ENCODE measurements around the gene CNN2.

The CNN2 gene

GRCh38 chr19:1081301-1082164, 55.1 kb downstream of the CNN2 start:
- DNase-seq (ENCODE audit: low spot score) = no peak

GRCh38 chr19:1082165-1082927, 55.9 kb downstream of the CNN2 start:
- DNase-seq (ENCODE audit: low spot score) = no peak

DNA sequence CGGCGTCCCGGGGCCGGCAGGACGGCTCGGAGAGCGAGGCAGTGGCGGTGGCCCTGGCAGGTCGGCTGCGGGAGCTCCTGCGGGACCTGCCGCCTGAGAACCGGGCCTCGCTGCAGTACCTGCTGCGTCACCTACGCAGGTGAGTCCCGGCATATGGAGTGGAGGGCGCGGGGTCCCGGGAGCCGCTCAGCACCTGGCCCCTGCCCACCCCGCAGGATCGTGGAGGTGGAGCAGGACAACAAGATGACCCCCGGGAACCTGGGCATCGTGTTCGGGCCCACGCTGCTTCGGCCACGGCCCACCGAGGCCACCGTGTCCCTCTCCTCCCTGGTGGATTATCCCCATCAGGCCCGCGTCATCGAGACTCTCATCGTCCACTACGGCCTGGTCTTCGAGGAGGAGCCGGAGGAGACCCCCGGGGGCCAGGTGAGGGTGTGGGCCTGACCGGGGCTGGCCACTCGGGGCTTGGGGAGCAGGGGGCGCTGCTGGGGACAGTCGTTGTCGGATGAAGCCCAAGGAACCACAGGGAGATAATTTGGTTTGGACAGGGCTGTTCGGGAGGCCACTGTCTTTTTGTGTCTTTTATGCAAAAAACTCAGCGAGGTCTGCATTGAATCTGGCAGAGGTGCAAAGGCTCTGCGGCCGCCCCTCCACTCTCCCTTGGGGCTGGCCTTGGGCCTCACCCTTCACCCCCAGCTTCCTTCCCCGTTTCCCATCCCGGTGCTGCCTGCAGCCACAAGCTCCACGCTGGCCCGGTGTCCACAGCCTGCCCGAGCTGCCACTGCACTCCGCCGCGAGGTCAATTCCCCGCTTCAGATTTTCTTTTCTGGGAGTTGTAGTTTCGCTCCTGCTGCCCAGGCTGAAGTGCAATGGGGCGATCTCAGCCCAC, 56.8 kb downstream of the CNN2 start:
- DNase-seq (ENCODE audit: low spot score) = no peak

DNA sequence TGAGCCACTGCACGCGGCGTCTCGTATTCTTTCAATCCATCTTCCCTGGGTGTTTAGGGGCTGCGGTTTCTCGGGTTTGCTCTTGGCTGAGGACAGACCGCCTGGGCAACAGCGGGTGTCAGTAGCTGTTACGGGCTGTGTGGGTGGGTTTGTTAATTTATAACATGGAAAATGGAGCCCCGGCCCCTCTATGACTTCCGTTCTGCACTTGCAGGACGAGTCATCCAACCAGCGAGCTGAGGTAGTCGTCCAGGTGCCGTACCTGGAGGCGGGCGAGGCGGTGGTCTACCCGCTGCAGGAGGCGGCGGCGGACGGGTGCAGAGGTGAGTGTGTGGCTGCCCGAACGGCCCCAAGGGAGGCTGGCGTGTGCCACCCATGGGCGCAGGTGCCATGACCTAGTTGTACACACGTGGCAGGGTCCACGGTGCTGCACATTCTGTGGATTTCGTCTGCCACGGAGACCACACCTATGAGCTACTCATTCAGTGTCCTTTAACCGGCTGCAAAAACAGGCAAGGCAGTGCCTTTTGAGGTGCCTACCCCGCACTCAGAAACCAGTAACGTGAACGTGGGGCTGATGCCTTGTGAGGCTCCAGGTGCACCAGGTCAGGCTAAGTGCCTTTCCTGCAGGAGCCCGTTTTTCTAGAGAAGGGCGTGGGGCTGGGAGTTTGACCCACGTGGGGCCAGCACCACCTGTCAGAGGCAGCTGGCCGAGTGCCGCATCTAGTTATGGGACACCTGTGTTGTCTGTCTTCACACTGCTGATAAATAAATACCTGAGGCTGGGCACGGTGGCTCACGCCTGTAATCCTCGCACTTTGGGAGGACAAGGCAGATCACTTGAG, 57.8 kb downstream of the CNN2 start:
- no peak for DNase-seq (ENCODE audit: low spot score)

DNA sequence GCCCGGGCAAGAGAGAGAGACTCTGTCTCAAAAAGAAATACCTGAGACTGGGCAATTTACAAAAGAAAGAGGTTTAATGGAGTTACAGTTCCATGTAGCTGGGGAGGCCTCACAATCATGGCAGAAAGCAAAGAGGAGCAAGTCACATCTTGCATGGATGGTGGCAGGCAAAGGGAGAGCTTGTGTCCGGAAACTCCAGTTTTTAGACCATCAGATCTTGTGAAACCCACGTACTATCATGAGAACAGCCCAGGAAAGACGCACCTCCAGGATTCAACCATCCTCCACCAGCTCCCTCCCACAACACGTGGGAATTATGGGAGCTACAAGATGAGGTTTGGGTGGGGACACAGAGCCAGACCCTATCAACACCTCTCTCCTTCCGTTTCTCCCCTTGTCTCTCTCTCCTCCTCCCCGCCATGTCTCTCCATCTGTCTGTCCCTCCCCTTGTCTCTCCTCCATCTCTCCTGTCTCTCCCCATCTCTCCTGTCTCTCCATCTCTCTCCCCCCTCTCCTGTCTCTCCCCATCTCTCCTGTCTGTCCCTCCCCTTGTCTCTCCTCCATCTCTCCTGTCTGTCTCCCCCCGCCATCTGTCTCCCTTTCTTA, 58.7 kb downstream of the CNN2 start:
- no peak for DNase-seq (ENCODE audit: low spot score)

GRCh38 chr19:1085676-1086442, 59.5 kb downstream of the CNN2 start:
- no peak for DNase-seq (ENCODE audit: low spot score)

DNA sequence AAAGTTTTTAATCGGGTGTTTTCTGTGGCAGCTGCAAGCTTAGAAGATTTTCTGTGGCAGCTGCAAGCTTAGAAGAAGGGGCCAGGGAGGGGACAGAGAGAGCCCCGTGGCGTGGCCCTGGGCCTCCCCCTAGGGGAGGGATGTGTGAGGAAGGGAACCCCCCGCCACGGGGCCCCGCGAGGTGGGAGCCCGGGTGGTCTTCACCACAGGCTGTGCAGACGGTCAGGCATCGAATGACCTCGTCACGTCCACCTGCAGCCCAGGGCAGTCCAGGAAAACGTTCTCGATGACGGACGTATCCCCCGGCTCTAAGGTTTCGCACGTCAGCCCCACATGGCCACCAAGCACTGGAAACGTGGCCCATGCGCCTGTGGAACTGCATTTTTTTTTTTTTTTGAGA, 60.2 kb downstream of the CNN2 start:
- DNase-seq (ENCODE audit: low spot score) = no peak

DNA sequence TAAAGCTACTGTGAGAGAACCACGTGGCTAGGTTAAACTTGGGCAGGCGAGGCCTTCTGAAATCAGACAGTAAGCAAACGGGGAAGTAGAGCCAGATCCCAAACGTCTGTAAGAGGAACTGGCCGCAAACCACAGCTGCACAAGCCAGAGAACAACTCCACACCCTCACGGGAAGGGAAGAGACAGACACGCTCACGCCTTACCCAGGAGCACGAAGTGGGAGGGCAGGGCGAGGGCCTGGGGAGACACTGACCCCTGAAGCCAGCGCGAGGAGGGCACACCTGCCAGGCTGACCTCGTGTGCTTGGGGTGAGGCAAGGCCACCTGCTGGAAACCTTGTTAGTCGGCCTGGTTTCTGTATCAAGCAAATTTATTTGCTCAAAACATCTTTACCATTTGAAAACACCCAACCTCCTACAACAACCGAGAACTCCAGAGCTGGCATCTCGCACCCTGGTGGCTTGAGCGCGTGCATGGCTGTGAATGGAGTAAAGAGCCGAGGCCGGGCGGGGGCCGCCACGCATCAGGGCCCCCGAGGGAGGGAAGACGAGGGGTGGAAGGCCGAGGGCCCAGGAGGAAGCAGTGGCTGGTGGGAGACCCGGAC, 61.5 kb downstream of the CNN2 start:
- DNase-seq (ENCODE audit: low spot score) = no peak

DNA sequence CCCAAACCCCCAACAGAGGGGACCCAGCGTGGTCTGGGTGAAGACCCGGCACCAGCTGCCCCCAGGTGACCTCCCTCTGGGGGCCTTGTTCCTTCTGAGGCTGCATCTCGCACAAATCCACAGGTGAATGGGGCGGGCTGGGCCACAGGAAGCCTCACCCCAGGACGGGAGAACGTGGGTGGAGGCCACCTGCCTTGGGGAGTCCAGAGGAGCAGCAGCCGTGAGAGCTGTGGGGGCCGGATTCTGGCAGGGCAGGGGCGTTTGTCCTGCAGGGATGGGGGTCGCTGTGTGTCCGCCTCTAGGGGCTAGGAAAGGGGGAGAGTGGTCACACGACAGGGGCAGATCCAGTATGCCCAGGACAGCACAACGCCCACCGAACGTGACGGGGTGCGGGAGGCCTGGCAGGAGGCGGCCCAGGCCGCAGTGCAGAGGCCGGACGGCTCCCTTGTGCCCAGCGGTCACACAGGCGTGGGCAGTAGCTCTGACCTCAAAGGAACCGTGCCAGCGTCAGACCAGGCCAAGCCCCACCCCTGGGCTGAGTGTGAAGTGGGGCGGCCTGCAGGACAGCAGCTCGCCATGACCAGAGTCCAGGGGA, 62.1 kb downstream of the CNN2 start:
- DNase-seq (ENCODE audit: low spot score) = no peak
